K562 (cell line): ENCODE data around the gene ELMO1. TPM values are rescaled to one million over a fixed set of nuclear protein-coding genes. Genes with fewer than 3 reads are reported as not detected.

Source experiments
- ATAC-seq: fragments of 200-7000 bp; cut with Tn5 transposase; 3 replicates; pipeline ENCODE4 v1.9.1; 2020; ENCODE audit warnings: moderate library complexity
- BruUV-seq: library from RNA; stranded (reverse); fragments of 400-500 nt; replicated peaks from 2 replicates; lab custom pipeline; 2021; lab: Mats Ljungman, UMichigan
- CTCF ChIA-PET: fragments of 300-600 bp; formaldehyde crosslinking; extraction: SDS; loops from one replicate; lab custom pipeline; 2021; ENCODE audit warnings: low intra/inter-chr PET ratio; lab: Yijun Ruan, JAX
- POLR2A ChIA-PET: fragments of 300-600, 350-650 bp; sonication (Branson Sonifier 250); formaldehyde crosslinking; extraction: SDS; loops from one replicate; lab custom pipeline; 2021; ENCODE audit warnings: antibody characterized with exemption, inconsistent platforms; lab: Yijun Ruan, JAX
- DNase-seq, 4 experiments: peaks; one replicate each; pipeline versions ENCODE4 v3.0.0 to v3.0.0-alpha.2; 2011 to 2018; ENCODE audit warnings: low spot score in 3 of 4, mixed read lengths in 3 of 4; ENCODE audit errors: extremely low read depth in 1 of 4
- FAIRE-seq: peaks from 2 replicates; lab custom pipeline; 2011; peaks lifted over from hg19 to GRCh38; lab: Jason Lieb, UNC
- H2AFZ ChIP-seq: 2 replicates; pipeline ENCODE4 v1.6.0; 2011; ENCODE audit warnings: low read depth, low read length, control low read depth, inconsistent platforms
- H3K27ac ChIP-seq: fragments of 200-600 bp; 3 replicates; pipeline ENCODE4 v1.8.0; 2011; ENCODE audit warnings: low read depth, mild to moderate bottlenecking, control low read depth, inconsistent platforms, low read length, moderate library complexity, mixed read lengths; ENCODE audit errors: extremely low read depth
- H3K27me3 ChIP-seq, 2 experiments: fragments of 300-600 bp in 1 of 2; 2 replicates in 1 of 2; 3 replicates in 1 of 2; pipeline versions ENCODE4 v1.6.0 to v1.8.0; 2011; ENCODE audit warnings: inconsistent platforms in 2 of 2, low read length in 2 of 2, mild to moderate bottlenecking in 1 of 2, mixed read lengths in 1 of 2, moderate library complexity in 1 of 2; ENCODE audit not compliant: control insufficient read depth in 2 of 2, insufficient read depth in 2 of 2
- H3K36me3 ChIP-seq: fragments of 300-600 bp; 3 replicates; pipeline ENCODE4 v1.8.0; 2011; ENCODE audit warnings: mild to moderate bottlenecking, low read length, inconsistent platforms; ENCODE audit not compliant: control insufficient read depth, insufficient read depth
- H3K4me1 ChIP-seq, 2 experiments: fragments of 200-600 bp in 1 of 2; replicated peaks in 1 of 2; 2 replicates in 1 of 2; 3 replicates in 1 of 2; pipeline versions ENCODE4 v1.5.1 to v1.8.0; 2011; ENCODE audit warnings: inconsistent platforms in 2 of 2, low read length in 2 of 2, mild to moderate bottlenecking in 1 of 2, mixed read lengths in 1 of 2, moderate library complexity in 1 of 2; ENCODE audit not compliant: control insufficient read depth in 2 of 2, insufficient read depth in 2 of 2
- H3K4me2 ChIP-seq: 2 replicates; pipeline ENCODE4 v1.6.1; 2011; ENCODE audit warnings: low read length, control low read depth, inconsistent platforms, mixed read lengths; ENCODE audit not compliant: insufficient read depth
- H3K4me3 ChIP-seq: fragments of 200-600 bp; sonication (generic), shearing (Covaris generic); 2 replicates; pipeline ENCODE4 v1.5.1; 2016; ENCODE audit warnings: control low read depth, inconsistent platforms
- H3K79me2 ChIP-seq: fragments of 200-600 bp; 3 replicates; pipeline ENCODE4 v1.8.0; 2011; ENCODE audit warnings: low read length, inconsistent platforms; ENCODE audit not compliant: control insufficient read depth, insufficient read depth
- H3K9ac ChIP-seq, 2 experiments: 2 replicates each; pipeline versions ENCODE4 v1.6.0 to v1.6.1; 2011; ENCODE audit warnings: low read depth in 2 of 2, low read length in 2 of 2, control low read depth in 1 of 2, inconsistent platforms in 1 of 2, mild to moderate bottlenecking in 1 of 2, mixed read lengths in 1 of 2; ENCODE audit not compliant: insufficient read depth in 1 of 2
- H3K9me1 ChIP-seq: one replicate; pipeline ENCODE4 v1.6.0; 2011; ENCODE audit warnings: inconsistent platforms, mild to moderate bottlenecking, low read length, moderate library complexity; ENCODE audit not compliant: control insufficient read depth, insufficient read depth
- H3K9me3 ChIP-seq: replicated peaks from 2 replicates; pipeline ENCODE4 v1.5.1; 2011; ENCODE audit warnings: low read depth, low read length, inconsistent platforms; ENCODE audit not compliant: control insufficient read depth, insufficient read depth
- H4K20me1 ChIP-seq: replicated peaks from 2 replicates; pipeline ENCODE4 v1.6.1; 2011; ENCODE audit warnings: low read length, inconsistent platforms, mixed read lengths; ENCODE audit not compliant: control insufficient read depth, insufficient read depth
- ATF3 ChIP-seq, 2 experiments: fragments of 450-650 bp in 1 of 2; sonication (generic) in 1 of 2; formaldehyde crosslinking in 1 of 2; IDR thresholded peaks in 1 of 2; conservative IDR thresholded peaks in 1 of 2; 2 replicates each; pipeline versions ENCODE4 v1.6.1 to v1.8.1; 2016 to 2023; ENCODE audit warnings: mild to moderate bottlenecking in 2 of 2, moderate library complexity in 2 of 2, inconsistent platforms in 1 of 2, missing genetic modification reagents in 1 of 2
- C11orf30 ChIP-seq: fragments of 450-650 bp; IDR thresholded peaks from 2 replicates; pipeline ENCODE4 v1.6.1; 2016; ENCODE audit warnings: low read depth, mild to moderate bottlenecking
- CBFA2T3 ChIP-seq: fragments of 450-650 bp; IDR thresholded peaks from 2 replicates; pipeline ENCODE4 v1.6.1; 2017
- CREM ChIP-seq: IDR thresholded peaks from 2 replicates; pipeline ENCODE4 v1.6.1; 2014; ENCODE audit warnings: antibody characterized with exemption, low read depth
- HES1 ChIP-seq: fragments of 450-650 bp; IDR thresholded peaks from 2 replicates; pipeline ENCODE4 v1.6.1; 2016; ENCODE audit warnings: low read depth, mild to moderate bottlenecking, moderate library complexity
- IFI16 ChIP-seq: fragments of 250-450 bp; sonication (Bioruptor Pico); IDR thresholded peaks from 2 replicates; pipeline ENCODE4 v2.1.2; 2022; ENCODE audit warnings: mild to moderate bottlenecking, inconsistent platforms
- KDM5B ChIP-seq: fragments of 200-600 bp; sonication (generic); IDR thresholded peaks from 2 replicates; pipeline ENCODE4 v1.6.1; 2012; ENCODE audit warnings: low read depth, mild to moderate bottlenecking, moderate library complexity, low read length, control low read depth, inconsistent platforms; ENCODE audit not compliant: insufficient replicate concordance
- POLR2AphosphoS2 ChIP-seq: IDR thresholded peaks from 2 replicates; pipeline ENCODE4 v1.6.1; 2012; ENCODE audit warnings: low read length, improper control_type of control experiment
- RBFOX2 ChIP-seq: fragments of 200-400 bp; formaldehyde crosslinking; IDR thresholded peaks from 2 replicates; pipeline ENCODE4 v1.6.1; 2017; ENCODE audit warnings: low read depth, mild to moderate bottlenecking, low read length, moderate library complexity
- RBM15 ChIP-seq: fragments of 200-400 bp; formaldehyde crosslinking; IDR thresholded peaks from 2 replicates; pipeline ENCODE4 v1.6.1; 2018; ENCODE audit warnings: mild to moderate bottlenecking, low read length, moderate library complexity; ENCODE audit not compliant: insufficient read depth
- SIN3B ChIP-seq: fragments of 450-650 bp; IDR thresholded peaks from 2 replicates; pipeline ENCODE4 v1.6.1; 2017; ENCODE audit warnings: low read depth, mild to moderate bottlenecking, moderate library complexity
- SNRNP70 ChIP-seq: fragments of 200-400 bp; formaldehyde crosslinking; optimal IDR thresholded peaks from 2 replicates; pipeline ENCODE3; 2017; ENCODE audit warnings: low read depth, low read length
- TFE3 ChIP-seq: fragments of 450-650 bp; formaldehyde crosslinking; IDR thresholded peaks from 2 replicates; pipeline ENCODE4 v1.4.0; 2020; ENCODE audit warnings: mild to moderate bottlenecking, mixed read lengths
- THRAP3 ChIP-seq: fragments of 450-650 bp; IDR thresholded peaks from 2 replicates; pipeline ENCODE4 v1.6.1; 2016; ENCODE audit warnings: mild to moderate bottlenecking, inconsistent platforms, borderline replicate concordance
- ZNF408 ChIP-seq: fragments of 250-450 bp; sonication (Bioruptor Pico); IDR thresholded peaks from 2 replicates; pipeline ENCODE4 v1.4.0; 2020; ENCODE audit warnings: low read depth, mild to moderate bottlenecking, moderate library complexity
- WGBS: fragments of 100-300 bp; shearing (Covaris generic); methylation state at CpG from one replicate; pipeline ENCODE4 v1.1.6; 2016; ENCODE audit warnings: low coverage, mixed read lengths; ENCODE audit not compliant: insufficient coverage; ENCODE audit errors: missing lambda C conversion rate; 5-methylcytosine and 5-hydroxymethylcytosine counted together
- in situ Hi-C: fragments of 300-500 bp; cut with MboI; formaldehyde crosslinking; loops from 4 replicates; pipeline ENCODE4 v1.15.0; 2018; ENCODE audit warnings: inconsistent platforms, mixed read lengths
- intact Hi-C: fragments of 100-400 bp; cut with micrococcal nuclease; formaldehyde crosslinking; loops from 2 replicates; pipeline ENCODE4 v1.14.2; 2022
- polyA plus RNA-seq, 8 experiments: library from polyadenylated mRNA; depleted of rRNA in 4 of 8; stranded (reverse) in 5 of 8; unstranded in 3 of 8; fragments of >200 nt; fragmentation: Nextera tagmentation in 2 of 8; fragmentation: Illumina TruSeq in 1 of 8; extraction: Ambion mirVana in 2 of 8; extraction: Trizol in 1 of 8; gene quantifications; 2 replicates each; pipeline versions ENCODE4 v1.2.1 to v1.2.3, GENCODE V29; 2011 to 2014; ENCODE audit warnings: inconsistent platforms in 1 of 8, missing spikeins in 1 of 8
- total RNA-seq, 7 experiments: library from RNA; depleted of rRNA in 6 of 7; stranded (reverse); fragments of >200 nt in 6 of 7; fragmentation: Illumina TruSeq in 2 of 7; extraction: Trizol in 2 of 7; gene quantifications; 2 replicates each; pipeline versions ENCODE4 v1.2.1 to v1.2.3, GENCODE V29; 2011 to 2021; ENCODE audit warnings: low replicate concordance in 1 of 7
- TF ChIP-seq, protein P1 (sequence below): fragments of 450-650 bp; conservative IDR thresholded peaks from 2 replicates; pipeline ENCODE4 v1.6.1; 2016; ENCODE audit warnings: missing genetic modification characterization, low read depth, mild to moderate bottlenecking, missing compliant biosample characterization, moderate library complexity
- TF ChIP-seq, protein P2 (sequence below): fragments of 450-650 bp; IDR thresholded peaks from 2 replicates; pipeline ENCODE4 v1.6.1; 2016; ENCODE audit warnings: borderline replicate concordance

The ELMO1 gene
- total and polyA plus RNA-seq, 9 of the 15 experiments (the other 6 are each of a cell fraction or from before 2014, with no cell fraction given): 0.36 to 7.2 (median 3.6) TPM

DNA sequence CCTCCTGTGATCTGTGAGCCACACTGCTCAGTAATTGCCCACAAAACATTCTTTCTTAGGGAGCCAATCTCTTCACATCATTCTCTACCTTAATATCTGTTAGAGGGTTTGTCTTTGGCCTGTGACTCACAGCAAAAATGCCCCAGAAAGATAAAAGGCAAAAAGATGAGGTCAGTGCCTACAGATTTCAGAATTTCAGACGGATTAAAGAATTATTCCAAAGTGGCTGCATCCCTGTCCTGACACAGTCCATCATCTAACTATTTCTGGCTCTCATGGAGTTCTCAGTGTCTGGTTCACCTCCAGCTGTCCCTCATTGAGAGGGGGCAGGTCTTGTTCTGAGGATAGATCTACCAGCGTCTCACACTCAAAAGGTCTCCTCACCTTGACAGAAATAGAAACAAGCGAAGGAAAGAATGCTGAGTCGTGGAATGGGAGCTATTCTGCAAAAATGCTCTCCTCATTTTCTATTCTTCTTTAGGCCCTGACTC is 585.8 kb downstream of the ELMO1 start:
- Histone ChIP-seq H3K9me1 (no peaks in the 10 kb centered on the region), H3K36me3 (no peaks in the 10 kb centered on the region), H3K4me2 (no peak overlapping the region), H3K27me3 (no peaks in the 10 kb centered on the region), H4K20me1 (no peaks in the 10 kb centered on the region), H3K4me1 (no peaks in the 10 kb centered on the region), H3K4me3 (no peak overlapping the region), H3K9me3 (no peaks in the 10 kb centered on the region), H3K79me2 (no peaks in the 10 kb centered on the region), H2AFZ (no peak overlapping the region), H3K27ac (no peak overlapping the region), H3K9ac (no peak overlapping the region)
- POLR2A ChIA-PET: no interaction called here
- 0% methylated on average over 4 of the region's 4 CpGs for WGBS
- FAIRE-seq: no peak
- intact Hi-C loops (no loop called here), in situ Hi-C loops (no loop called here)
- no TSS peak for BruUV-seq
- no peak for DNase-seq
- TF ChIP-seq CBFA2T3 (no peak), IFI16 (no peak), ATF3 (IDR thresholded peaks at IDR 0.05) (no peak), ATF3 (CRISPR knock-in tag; conservative IDR thresholded peaks at IDR 0.05) (no peak), SNRNP70 (no peak), HES1 (no peak), THRAP3 (no peak), RBFOX2 (no peak), SIN3B (no peak), C11orf30 (no peak), POLR2AphosphoS2 (no peak), RBM15 (no peak), TFE3 (CRISPR knock-in tag) (no peak), KDM5B (no peak), CREM (no peak), ZNF408 (CRISPR knock-in tag) (no peak)
- TF ChIP-seq, protein P1, sequence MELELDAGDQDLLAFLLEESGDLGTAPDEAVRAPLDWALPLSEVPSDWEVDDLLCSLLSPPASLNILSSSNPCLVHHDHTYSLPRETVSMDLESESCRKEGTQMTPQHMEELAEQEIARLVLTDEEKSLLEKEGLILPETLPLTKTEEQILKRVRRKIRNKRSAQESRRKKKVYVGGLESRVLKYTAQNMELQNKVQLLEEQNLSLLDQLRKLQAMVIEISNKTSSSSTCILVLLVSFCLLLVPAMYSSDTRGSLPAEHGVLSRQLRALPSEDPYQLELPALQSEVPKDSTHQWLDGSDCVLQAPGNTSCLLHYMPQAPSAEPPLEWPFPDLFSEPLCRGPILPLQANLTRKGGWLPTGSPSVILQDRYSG: no peak
- TF ChIP-seq, protein P2, sequence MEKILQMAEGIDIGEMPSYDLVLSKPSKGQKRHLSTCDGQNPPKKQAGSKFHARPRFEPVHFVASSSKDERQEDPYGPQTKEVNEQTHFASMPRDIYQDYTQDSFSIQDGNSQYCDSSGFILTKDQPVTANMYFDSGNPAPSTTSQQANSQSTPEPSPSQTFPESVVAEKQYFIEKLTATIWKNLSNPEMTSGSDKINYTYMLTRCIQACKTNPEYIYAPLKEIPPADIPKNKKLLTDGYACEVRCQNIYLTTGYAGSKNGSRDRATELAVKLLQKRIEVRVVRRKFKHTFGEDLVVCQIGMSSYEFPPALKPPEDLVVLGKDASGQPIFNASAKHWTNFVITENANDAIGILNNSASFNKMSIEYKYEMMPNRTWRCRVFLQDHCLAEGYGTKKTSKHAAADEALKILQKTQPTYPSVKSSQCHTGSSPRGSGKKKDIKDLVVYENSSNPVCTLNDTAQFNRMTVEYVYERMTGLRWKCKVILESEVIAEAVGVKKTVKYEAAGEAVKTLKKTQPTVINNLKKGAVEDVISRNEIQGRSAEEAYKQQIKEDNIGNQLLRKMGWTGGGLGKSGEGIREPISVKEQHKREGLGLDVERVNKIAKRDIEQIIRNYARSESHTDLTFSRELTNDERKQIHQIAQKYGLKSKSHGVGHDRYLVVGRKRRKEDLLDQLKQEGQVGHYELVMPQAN: no peak
- CTCF ChIA-PET: no interaction called here
- no peak for ATAC-seq
